GM21619 (cell line): ENCODE measurements around the gene LRP1-AS.

ENCODE experiments used
- ATAC-seq: cut with Tn5 transposase; IDR thresholded peaks from one replicate; pipeline ENCODE4 v1.9.1; 2021; ENCODE audit not compliant: unreplicated experiment

Gene LRP1-AS

DNA sequence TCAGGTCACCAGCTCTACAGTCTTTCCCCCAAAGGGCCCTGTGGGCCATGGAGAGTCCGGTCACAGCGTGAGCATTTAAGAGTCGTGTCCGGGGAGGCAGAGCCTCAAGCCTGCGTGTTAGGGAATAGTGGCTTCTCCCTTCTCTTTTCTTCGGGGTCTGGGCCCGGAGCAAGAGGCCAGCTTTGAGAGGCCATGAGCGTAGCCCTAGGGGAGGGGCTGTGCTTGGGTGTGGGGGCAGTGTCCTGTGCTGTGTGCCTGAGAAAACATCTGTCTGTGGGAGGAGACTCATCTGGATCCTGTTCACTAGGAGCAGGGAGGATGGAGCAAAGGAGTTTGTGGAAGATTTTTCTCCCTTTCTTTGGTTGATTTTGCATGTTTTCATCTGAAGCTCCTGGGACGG, 5.3 kb downstream of the LRP1-AS start:
- no peak for ATAC-seq

DNA sequence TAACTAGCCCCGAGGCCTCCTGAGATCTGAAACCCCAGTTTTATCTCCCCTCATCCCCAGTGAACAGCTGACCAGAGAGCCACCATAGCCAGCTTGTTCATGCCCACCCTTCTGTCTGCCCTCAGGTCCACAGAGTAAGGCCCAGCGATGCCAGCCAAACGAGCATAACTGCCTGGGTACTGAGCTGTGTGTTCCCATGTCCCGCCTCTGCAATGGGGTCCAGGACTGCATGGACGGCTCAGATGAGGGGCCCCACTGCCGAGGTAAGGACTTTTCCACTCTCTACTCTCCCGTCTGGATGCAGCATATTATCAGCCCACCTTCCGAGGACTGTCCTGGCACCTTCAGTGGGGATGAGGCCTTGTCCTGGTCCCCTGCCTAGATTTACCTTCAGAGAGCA, 6.2 kb downstream of the LRP1-AS start:
- no peak for ATAC-seq

GRCh38 chr12:57139796-57140649, 7.4 kb downstream of the LRP1-AS start:
- ATAC-seq = no peak

DNA sequence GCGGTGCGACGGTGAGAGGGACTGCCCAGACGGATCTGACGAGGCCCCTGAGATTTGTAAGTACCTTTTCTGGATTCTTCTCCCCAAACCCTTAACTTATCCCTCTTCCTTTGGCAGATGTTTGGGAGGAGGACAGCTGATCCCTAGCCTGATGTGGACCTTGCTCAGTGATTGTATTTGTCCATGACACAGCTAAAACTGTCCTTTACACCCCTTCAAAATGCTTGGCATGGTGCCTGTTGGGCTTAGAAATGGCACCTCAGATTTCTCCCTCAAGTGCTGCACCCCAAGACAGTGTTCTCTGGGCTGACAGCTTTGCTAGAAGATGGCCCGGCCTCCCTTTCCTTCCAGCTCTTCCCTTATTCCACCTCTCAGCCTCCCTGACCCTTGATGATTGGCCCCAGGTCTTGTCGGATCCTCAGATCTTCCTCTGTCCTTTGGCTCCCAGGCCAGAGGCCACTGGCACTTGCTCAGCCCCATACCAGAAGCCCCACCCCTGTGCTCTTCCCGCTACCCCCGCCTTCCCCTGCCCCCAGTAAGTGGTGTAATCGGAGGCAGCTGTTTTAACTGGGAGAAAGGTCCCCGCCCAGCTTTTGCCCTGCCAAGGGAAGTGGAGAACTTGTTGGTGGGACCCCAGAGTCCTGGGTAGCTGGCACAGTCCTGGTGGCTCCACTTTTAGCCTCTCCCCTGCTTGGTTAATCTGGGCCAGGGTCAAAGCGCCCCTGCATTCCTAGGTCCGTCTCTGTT, 8.7 kb downstream of the LRP1-AS start:
- no peak for ATAC-seq

DNA sequence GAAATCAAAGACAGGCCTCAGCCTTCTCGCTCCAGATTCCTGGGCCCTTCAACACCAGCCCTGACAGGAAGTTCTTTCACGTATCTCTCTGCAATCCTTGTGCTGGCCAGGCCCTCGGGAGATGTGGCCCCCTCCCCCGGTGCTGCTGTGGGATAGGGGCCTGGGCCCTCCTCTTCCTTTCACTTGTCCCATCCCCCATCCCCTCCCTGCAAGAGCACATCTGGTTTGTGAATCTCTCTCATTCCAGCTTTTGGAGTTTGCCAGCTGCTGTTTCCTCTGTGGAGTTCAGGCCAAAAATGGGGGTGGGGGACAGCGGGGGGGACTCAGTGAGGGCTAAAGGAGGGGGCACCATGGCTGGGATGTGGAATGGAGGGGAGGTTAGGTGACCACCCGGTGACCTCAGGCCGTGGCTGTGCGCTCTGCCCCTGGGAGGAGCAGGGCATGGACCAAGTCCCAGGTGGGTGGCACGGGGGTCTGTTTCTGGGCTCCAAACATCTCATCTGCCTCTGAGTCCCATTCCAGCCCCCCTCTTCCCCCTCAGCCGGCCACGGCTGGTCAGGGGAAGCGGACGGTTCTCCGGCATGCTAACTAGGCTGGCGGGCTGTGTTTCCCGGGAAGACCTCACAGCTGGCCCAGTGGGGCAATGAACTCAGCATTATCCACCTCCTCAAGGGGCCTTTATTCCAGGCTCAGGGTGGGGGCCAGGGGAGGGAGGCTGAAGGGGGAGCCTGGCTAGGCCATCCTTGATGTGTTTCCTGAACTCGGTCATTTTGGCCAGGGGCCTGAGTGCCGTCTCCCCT, 11.7 kb downstream of the LRP1-AS start:
- ATAC-seq = no peak

DNA sequence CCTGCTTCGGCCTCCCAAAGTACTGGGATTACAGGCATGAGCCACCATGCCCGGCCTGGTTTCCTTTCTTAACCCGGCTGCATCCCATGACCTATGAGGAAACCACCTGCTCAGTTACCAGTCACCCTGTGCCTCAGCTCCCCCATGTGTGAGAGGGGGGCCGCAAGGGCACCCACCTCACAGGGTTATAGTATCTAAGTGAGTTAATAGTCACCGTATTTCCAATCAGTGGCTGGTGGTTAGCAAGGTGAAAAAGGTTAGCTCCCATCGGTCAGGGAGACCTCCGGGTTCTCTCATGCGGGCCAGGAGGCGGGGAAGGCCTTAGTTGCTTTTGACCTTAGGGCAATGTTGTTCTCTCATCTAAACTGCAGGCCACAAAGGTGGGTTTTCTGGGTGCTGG, 12.5 kb downstream of the LRP1-AS start:
- ATAC-seq = no peak

- no peak for ATAC-seq
Observed at GRCh38 chr12:57133916-57134315, 13.5 kb downstream of the LRP1-AS start.

- no peak for ATAC-seq
Observed at GRCh38 chr12:57133013-57133569, 14.3 kb downstream of the LRP1-AS start.

- ATAC-seq = no peak
Observed at GRCh38 chr12:57131896-57132744, 15.3 kb downstream of the LRP1-AS start.

- ATAC-seq = no peak
Observed at GRCh38 chr12:57130941-57131340, 16.5 kb downstream of the LRP1-AS start.

DNA sequence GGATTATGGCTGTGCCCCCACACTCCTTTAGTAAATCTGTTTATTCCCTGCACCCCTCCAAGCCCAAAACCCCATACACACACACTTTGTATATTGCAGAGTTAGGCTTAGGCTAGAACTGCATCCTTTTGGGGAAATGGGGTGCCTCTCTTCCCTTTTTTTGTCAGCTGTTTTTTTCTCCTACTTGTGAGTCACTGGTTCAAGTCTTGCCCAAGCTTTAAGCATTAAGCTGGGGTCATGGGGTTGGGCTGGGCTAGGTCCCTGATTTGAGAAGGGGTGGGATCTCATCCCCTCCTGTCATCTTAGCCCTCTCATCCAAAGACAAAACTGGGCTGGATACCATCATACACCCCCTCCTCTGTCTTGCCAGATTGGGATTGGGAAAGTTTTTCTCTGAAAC, 17.5 kb downstream of the LRP1-AS start:
- no peak for ATAC-seq

GRCh38 chr12:57129321-57129842, 18.0 kb downstream of the LRP1-AS start:
- no peak for ATAC-seq

DNA sequence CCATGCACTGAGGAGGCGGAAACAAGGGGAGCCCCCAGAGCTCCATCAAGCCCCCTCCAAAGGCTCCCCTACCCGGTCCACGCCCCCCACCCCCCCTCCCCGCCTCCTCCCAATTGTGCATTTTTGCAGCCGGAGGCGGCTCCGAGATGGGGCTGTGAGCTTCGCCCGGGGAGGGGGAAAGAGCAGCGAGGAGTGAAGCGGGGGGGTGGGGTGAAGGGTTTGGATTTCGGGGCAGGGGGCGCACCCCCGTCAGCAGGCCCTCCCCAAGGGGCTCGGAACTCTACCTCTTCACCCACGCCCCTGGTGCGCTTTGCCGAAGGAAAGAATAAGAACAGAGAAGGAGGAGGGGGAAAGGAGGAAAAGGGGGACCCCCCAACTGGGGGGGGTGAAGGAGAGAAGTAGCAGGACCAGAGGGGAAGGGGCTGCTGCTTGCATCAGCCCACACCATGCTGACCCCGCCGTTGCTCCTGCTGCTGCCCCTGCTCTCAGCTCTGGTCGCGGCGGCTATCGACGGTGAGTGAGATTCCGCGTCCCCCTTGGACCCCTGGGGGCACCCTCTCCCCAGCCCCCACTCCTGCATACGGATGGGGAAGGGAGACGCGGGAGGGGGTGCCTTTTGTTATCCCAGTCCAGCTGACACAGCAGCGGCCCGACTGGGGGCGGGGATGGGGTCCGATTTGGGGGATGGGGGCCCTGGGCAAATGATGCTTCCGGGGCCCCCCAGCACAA, 18.7 kb downstream of the LRP1-AS start:
- no peak for ATAC-seq

- ATAC-seq = no peak
Observed at GRCh38 chr12:57127726-57128518, 19.5 kb downstream of the LRP1-AS start, which contains the start of gene LRP1. Gene LRP1, plus strand, starts transcription at chr12:57128483. Its CDS starts 482 bp downstream, at chr12:57128965.

DNA sequence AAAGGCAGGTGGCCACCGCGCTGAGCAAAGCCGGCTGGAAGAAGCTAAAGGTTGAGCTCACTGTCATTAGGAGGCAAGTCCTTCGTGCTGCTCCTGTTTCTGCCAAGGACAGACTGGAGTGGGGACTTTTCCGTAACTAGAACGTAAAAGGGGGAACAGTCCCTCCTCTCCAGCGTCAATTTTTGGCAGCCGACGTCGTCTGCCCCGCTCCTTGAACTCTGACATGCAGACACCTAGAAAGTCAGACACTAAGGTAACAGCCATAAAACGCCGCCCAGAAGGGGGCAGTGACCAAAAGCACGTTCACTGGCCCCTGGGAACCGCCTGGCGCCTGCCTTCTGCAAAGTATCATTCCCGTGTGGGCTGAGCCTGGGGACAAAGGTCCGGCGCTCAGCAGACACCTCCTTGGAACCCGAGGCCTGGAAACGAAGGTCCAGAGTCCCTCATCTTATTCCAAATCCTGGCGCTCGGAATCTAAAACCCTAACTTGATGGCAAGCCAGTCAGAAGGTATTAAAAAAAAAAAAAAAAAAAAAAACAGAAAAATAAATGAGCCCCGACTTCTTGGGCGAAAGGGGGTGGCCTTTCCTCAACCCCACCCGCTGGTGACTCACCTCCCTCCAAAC, 20.2 kb downstream of the LRP1-AS start:
- no peak for ATAC-seq

GRCh38 chr12:57126561-57126960, 20.9 kb downstream of the LRP1-AS start:
- ATAC-seq = no peak

- no peak for ATAC-seq
Observed at GRCh38 chr12:57126061-57126460, 21.4 kb downstream of the LRP1-AS start.

GRCh38 chr12:57124261-57124877, 23.1 kb downstream of the LRP1-AS start:
- ATAC-seq = no peak
